ENCODE data around the gene LRRC27.

The LRRC27 gene

DNA sequence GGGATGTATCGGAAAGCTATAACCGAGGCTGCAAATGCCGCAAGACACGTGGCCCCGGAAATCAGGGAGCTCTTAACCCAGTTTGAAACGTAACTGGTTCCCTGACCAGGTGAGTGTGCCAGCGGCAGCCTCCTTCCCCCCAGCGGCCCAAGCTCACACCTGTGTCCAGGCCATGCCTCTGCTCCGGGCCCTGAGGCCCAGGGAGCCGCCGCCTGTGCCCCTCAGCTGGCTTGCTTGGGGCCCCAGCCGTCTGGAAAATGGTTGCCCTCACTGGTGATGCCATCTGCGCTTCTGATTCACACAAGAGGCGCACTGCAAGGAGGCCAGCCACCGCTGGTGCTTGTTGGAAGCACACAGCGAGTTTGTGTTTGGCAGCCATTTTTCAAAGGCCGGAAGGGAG lies 74.2 kb downstream of the LRRC27 start:
- Histone ChIP-seq H3K4me2 (ENCODE audit: low read length) (no peak overlapping the region), H3K27ac (ENCODE audit: low read length) (no peak overlapping the region), H2AFZ (ENCODE audit: low read depth, low read length) (no peak overlapping the region), H4K20me1 (ENCODE audit: insufficient read depth, low read length) (0 out of 2 replicates have a peak, but pooled peaks cover 3% of the 10 kb centered on the region), H3K4me1 (ENCODE audit: low read length) (no peaks in the 10 kb centered on the region), H3K79me2 (ENCODE audit: low read length) (no peaks in the 10 kb centered on the region), H3K4me3 (ENCODE audit: low read length) (no peak overlapping the region), H3K9ac (ENCODE audit: low read length) (no peak overlapping the region), H3K36me3 (replicated peaks; ENCODE audit: low read depth, low read length) (no peaks in the 10 kb centered on the region), H3K27me3 (ENCODE audit: low read depth, low read length) (no peaks in the 10 kb centered on the region), H3K9me3 (ENCODE audit: insufficient read depth, low read length) (no peaks in the 10 kb centered on the region)
- TF ChIP-seq EZH2phosphoT487 (IDR thresholded peaks at IDR 0.05; ENCODE audit: low read depth), result no peak
- TF ChIP-seq, protein P1, sequence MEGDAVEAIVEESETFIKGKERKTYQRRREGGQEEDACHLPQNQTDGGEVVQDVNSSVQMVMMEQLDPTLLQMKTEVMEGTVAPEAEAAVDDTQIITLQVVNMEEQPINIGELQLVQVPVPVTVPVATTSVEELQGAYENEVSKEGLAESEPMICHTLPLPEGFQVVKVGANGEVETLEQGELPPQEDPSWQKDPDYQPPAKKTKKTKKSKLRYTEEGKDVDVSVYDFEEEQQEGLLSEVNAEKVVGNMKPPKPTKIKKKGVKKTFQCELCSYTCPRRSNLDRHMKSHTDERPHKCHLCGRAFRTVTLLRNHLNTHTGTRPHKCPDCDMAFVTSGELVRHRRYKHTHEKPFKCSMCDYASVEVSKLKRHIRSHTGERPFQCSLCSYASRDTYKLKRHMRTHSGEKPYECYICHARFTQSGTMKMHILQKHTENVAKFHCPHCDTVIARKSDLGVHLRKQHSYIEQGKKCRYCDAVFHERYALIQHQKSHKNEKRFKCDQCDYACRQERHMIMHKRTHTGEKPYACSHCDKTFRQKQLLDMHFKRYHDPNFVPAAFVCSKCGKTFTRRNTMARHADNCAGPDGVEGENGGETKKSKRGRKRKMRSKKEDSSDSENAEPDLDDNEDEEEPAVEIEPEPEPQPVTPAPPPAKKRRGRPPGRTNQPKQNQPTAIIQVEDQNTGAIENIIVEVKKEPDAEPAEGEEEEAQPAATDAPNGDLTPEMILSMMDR (IDR thresholded peaks at IDR 0.05; ENCODE audit: low read depth, low read length), result no peak

DNA sequence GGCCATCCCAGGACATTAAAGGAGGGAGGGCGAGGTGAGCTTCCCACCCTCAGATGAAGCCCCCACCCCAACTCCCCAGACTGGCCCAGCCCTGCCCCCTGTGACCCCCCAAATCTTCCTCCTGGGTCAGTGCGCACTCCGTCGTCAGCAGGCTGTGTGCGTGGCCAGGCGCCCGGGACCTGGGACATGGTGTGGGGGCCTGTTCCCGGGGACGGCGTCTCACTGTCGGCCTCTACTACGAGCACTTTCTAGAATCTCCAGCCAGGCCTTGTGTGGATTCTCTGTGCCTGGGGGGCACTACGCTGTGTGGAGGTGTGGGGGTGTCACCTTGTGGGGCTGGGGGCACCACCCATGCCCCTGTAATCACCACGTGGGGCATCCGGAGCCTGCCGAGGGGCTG lies 74.8 kb downstream of the LRRC27 start:
- no peaks in the 10 kb centered on the region for H3K9me3 ChIP-seq (ENCODE audit: insufficient read depth, low read length)
- H3K9ac ChIP-seq (ENCODE audit: low read length), result no peak overlapping the region
- H3K4me3 ChIP-seq (ENCODE audit: low read length), result no peak overlapping the region
- H3K79me2 ChIP-seq (ENCODE audit: low read length), result no peaks in the 10 kb centered on the region
- H3K36me3 ChIP-seq (replicated peaks; ENCODE audit: low read depth, low read length), result no peaks in the 10 kb centered on the region
- H4K20me1 ChIP-seq (ENCODE audit: insufficient read depth, low read length), result 0 out of 2 replicates have a peak, but pooled peaks cover 3% of the 10 kb centered on the region
- no peaks in the 10 kb centered on the region for H3K27me3 ChIP-seq (ENCODE audit: low read depth, low read length)
- H3K27ac ChIP-seq (ENCODE audit: low read length), result no peak overlapping the region
- H2AFZ ChIP-seq (ENCODE audit: low read depth, low read length), result no peak overlapping the region
- no peak for TF ChIP-seq EZH2phosphoT487 (IDR thresholded peaks at IDR 0.05; ENCODE audit: low read depth)
- TF ChIP-seq, protein P1 (IDR thresholded peaks at IDR 0.05; ENCODE audit: low read depth, low read length), result no peak
- no peaks in the 10 kb centered on the region for H3K4me1 ChIP-seq (ENCODE audit: low read length)
- no peak overlapping the region for H3K4me2 ChIP-seq (ENCODE audit: low read length)

DNA sequence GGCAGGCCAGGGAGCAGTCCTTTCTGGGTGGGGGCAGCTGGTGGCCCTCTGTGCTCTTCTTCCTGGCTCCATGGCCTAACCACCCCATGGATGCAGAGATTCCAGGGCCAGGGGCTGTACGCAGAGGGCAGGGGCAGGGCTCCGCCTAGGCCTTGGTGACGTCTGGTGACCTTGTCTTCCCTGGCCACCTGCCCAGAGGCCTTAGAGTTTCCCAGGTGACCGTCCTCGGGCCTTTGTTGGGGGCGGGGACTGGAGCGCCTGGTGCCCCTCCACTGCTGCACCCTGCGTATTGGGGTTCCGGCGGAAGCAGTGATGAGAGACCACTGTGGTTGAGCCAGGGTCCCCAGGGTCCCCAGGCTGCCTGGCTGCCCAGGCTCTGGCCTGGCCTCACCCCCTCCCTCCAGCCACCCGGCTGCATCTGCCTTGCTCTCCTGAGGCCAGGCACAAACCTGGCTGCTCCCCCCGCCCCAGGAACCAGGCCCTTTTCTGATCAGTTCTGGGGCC lies 75.3 kb downstream of the LRRC27 start:
- Histone ChIP-seq H3K9me3 (ENCODE audit: insufficient read depth, low read length) (no peaks in the 10 kb centered on the region), H3K4me1 (ENCODE audit: low read length) (no peaks in the 10 kb centered on the region), H4K20me1 (ENCODE audit: insufficient read depth, low read length) (0 out of 2 replicates have a peak, but pooled peaks cover 2% of the 10 kb centered on the region), H3K79me2 (ENCODE audit: low read length) (no peaks in the 10 kb centered on the region), H3K9ac (ENCODE audit: low read length) (no peak overlapping the region), H3K36me3 (replicated peaks; ENCODE audit: low read depth, low read length) (no peaks in the 10 kb centered on the region), H3K4me2 (ENCODE audit: low read length) (no peak overlapping the region), H3K27me3 (ENCODE audit: low read depth, low read length) (no peaks in the 10 kb centered on the region), H3K4me3 (ENCODE audit: low read length) (no peak overlapping the region), H2AFZ (ENCODE audit: low read depth, low read length) (no peak overlapping the region), H3K27ac (ENCODE audit: low read length) (no peak overlapping the region)
- TF ChIP-seq, protein P1 (IDR thresholded peaks at IDR 0.05; ENCODE audit: low read depth, low read length), result no peak
- no peak for TF ChIP-seq EZH2phosphoT487 (IDR thresholded peaks at IDR 0.05; ENCODE audit: low read depth)

DNA sequence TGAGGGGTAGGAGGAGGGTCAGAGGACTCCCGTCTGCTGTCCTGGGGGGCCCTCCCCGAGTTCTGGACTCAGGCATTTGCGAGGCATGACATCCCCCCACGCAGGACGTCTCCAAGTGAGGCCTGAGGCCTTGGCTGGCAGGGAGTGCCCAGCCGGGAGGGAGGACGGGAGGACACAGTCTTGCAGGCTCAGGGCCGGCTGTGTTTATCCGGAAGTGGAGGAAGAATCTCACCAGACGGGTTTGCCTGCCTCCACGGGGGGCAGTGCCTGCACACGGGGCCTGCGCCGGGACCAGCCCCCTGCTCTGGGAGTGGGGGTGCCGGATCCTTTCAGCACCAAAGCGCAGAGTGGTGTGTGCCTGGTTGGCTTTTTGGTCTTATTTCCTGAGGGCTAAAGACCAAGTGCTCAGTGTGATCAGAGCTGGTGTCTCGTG lies 75.9 kb downstream of the LRRC27 start:
- H3K4me1 ChIP-seq (ENCODE audit: low read length), result no peaks in the 10 kb centered on the region
- TF ChIP-seq, protein P1 (IDR thresholded peaks at IDR 0.05; ENCODE audit: low read depth, low read length), result no peak
- TF ChIP-seq EZH2phosphoT487 (IDR thresholded peaks at IDR 0.05; ENCODE audit: low read depth), result no peak
- H4K20me1 ChIP-seq (ENCODE audit: insufficient read depth, low read length), result no peaks in the 10 kb centered on the region
- H3K9me3 ChIP-seq (ENCODE audit: insufficient read depth, low read length), result no peaks in the 10 kb centered on the region
- H3K4me2 ChIP-seq (ENCODE audit: low read length), result no peak overlapping the region
- H3K27me3 ChIP-seq (ENCODE audit: low read depth, low read length), result no peaks in the 10 kb centered on the region
- no peak overlapping the region for H3K27ac ChIP-seq (ENCODE audit: low read length)
- H3K9ac ChIP-seq (ENCODE audit: low read length), result no peak overlapping the region
- H2AFZ ChIP-seq (ENCODE audit: low read depth, low read length), result no peak overlapping the region
- H3K4me3 ChIP-seq (ENCODE audit: low read length), result no peak overlapping the region
- H3K36me3 ChIP-seq (replicated peaks; ENCODE audit: low read depth, low read length), result no peaks in the 10 kb centered on the region
- no peaks in the 10 kb centered on the region for H3K79me2 ChIP-seq (ENCODE audit: low read length)

Measured in OCI-LY3 (cell line).